Astrocyte of the spinal cord (primary cell): ENCODE measurements around the gene DNAH8.

Source experiments
- DNase-seq: peaks from one replicate; pipeline ENCODE4 v3.0.0; 2011; ENCODE audit warnings: low read depth, low spot score
- H3K4me3 ChIP-seq: 2 replicates; pipeline ENCODE4 v1.5.1; 2011; ENCODE audit warnings: low read depth, mild to moderate bottlenecking, low read length, moderate library complexity
- CTCF ChIP-seq: IDR thresholded peaks from 2 replicates; pipeline ENCODE4 v1.5.1; 2012; ENCODE audit warnings: low read depth, mild to moderate bottlenecking, low read length, inconsistent platforms
- in situ Hi-C: cut with HindIII; loops from 2 replicates; pipeline ENCODE4 v1.10.0; 2017; ENCODE audit warnings: low sequenced_read_pairs

DNAH8 gene

GRCh38 chr6:38848760-38849159, 133.6 kb downstream of the DNAH8 start:
- in situ Hi-C loops: no loop called here
- no peak for DNase-seq
- no peak overlapping the region for H3K4me3 ChIP-seq
- TF ChIP-seq CTCF: no peak

GRCh38 chr6:38852215-38852614, 137.1 kb downstream of the DNAH8 start:
- no peak overlapping the region for H3K4me3 ChIP-seq
- DNase-seq: no peak
- no peak for TF ChIP-seq CTCF
- in situ Hi-C loops: no loop called here

- in situ Hi-C loops: no loop called here
- no peak for DNase-seq
- no peak for TF ChIP-seq CTCF
- no peak overlapping the region for H3K4me3 ChIP-seq
Observed at GRCh38 chr6:38853236-38853635, 138.1 kb downstream of the DNAH8 start.

- H3K4me3 ChIP-seq: no peak overlapping the region
- TF ChIP-seq CTCF: no peak
- in situ Hi-C loops: no loop called here
- DNase-seq: no peak
Observed at GRCh38 chr6:38856492-38856891, 141.4 kb downstream of the DNAH8 start.

- H3K4me3 ChIP-seq: no peak overlapping the region
- no peak for TF ChIP-seq CTCF
- in situ Hi-C loops: no loop called here
- DNase-seq: no peak
Observed at GRCh38 chr6:38857815-38858214, 142.7 kb downstream of the DNAH8 start.

- in situ Hi-C loops: no loop called here
- TF ChIP-seq CTCF: no peak
- H3K4me3 ChIP-seq: no peak overlapping the region
- DNase-seq: no peak
Observed at GRCh38 chr6:38860041-38860440, 144.9 kb downstream of the DNAH8 start.

GRCh38 chr6:38861926-38862401, 146.9 kb downstream of the DNAH8 start:
- no peak for DNase-seq
- H3K4me3 ChIP-seq: no peak overlapping the region
- in situ Hi-C loops: no loop called here
- TF ChIP-seq CTCF: no peak
